Spinal cord (tissue), 10 donors: ENCODE measurements around the gene ADPRM. TPM values are rescaled to one million over a fixed set of nuclear protein-coding genes. Genes with fewer than 3 reads are reported as not detected.
A peak's percentile ranks its signal among the peaks of the same experiment; 100 is the strongest.

Experiments used
- DNase-seq, 6 donors: peaks; one replicate each; pipeline versions ENCODE4 v3.0.0 to v3.0.0-alpha.2; 2013 to 2015; ENCODE audit warnings: low spot score in 6 of 6, low read depth in 4 of 6
- H3K27ac ChIP-seq: one replicate; pipeline ENCODE4 v1.5.1; 2013; ENCODE audit warnings: low read depth, low read length, control low read depth
- H3K27me3 ChIP-seq: one replicate; pipeline ENCODE4 v1.6.1; 2013; ENCODE audit warnings: low read length; ENCODE audit not compliant: control insufficient read depth, insufficient read depth
- H3K36me3 ChIP-seq: one replicate; pipeline ENCODE4 v1.6.1; 2013; ENCODE audit warnings: low read length; ENCODE audit not compliant: control insufficient read depth, insufficient read depth
- H3K4me1 ChIP-seq: one replicate; pipeline ENCODE4 v1.6.1; 2013; ENCODE audit warnings: low read length; ENCODE audit not compliant: control insufficient read depth, insufficient read depth
- H3K4me3 ChIP-seq: one replicate; pipeline ENCODE4 v1.5.1; 2013; ENCODE audit warnings: low read depth, low read length, control low read depth
- H3K9me3 ChIP-seq: one replicate; pipeline ENCODE4 v1.6.1; 2013; ENCODE audit warnings: low read length; ENCODE audit not compliant: control insufficient read depth, insufficient read depth
- WGBS: methylation state at CpG from one replicate; pipeline ENCODE4 v1.1.5; 2013; ENCODE audit warnings: missing lambda C conversion rate; ENCODE audit not compliant: insufficient coverage; 5-methylcytosine and 5-hydroxymethylcytosine counted together
- long read RNA-seq, 4 donors: transcript quantifications; one replicate each; lab custom pipeline, GENCODE V29; 2026
- polyA plus RNA-seq, 2 donors: library from polyadenylated mRNA; unstranded; fragments of 120-200 nt; gene quantifications; one replicate each; pipeline ENCODE4 v1.2.1, GENCODE V29; 2013; ENCODE audit not compliant: insufficient read length in 2 of 2
- total RNA-seq, 2 donors: library from RNA; depleted of rRNA in 1 of 2; stranded (reverse); fragments of 120-200 nt in 1 of 2; fragments of >200 nt in 1 of 2; gene quantifications; one replicate each; pipeline versions ENCODE4 v1.2.3 to v1.2.4, GENCODE V29; 2013 to 2014
- donor health status: healthy.

Gene ADPRM, protein sequence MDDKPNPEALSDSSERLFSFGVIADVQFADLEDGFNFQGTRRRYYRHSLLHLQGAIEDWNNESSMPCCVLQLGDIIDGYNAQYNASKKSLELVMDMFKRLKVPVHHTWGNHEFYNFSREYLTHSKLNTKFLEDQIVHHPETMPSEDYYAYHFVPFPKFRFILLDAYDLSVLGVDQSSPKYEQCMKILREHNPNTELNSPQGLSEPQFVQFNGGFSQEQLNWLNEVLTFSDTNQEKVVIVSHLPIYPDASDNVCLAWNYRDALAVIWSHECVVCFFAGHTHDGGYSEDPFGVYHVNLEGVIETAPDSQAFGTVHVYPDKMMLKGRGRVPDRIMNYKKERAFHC
- total RNA-seq = 10 to 100 TPM; 13.9 to 14.7 TPM
- 10 to 100 TPM in 1 of 2 donors, 1 to 10 TPM in 1; 8.7 to 12.2 TPM for polyA plus RNA-seq
- long read RNA-seq, donor 1, partial matches to known transcripts = 0 of 4 reads
- long read RNA-seq, donor 1, other reads (novel, unspliced or antisense) = 0 of 4 reads
- long read RNA-seq, donor 2, partial matches to known transcripts = 0 of 1 reads
- long read RNA-seq, donor 2, other reads (novel, unspliced or antisense) = 0 of 1 reads
- long read RNA-seq, donor 3, partial matches to known transcripts = 0 of 1 reads
- long read RNA-seq, donor 3, other reads (novel, unspliced or antisense) = 0 of 1 reads
- long read RNA-seq, donor 4, transcript ADPRM-202 (4 exons, 1,277 nt) = major isoform, 5 of 36 reads
- long read RNA-seq, donor 4, partial matches to known transcripts = 7 of 36 reads
- long read RNA-seq, donor 4, other reads (novel, unspliced or antisense) = 23 of 36 reads

DNA sequence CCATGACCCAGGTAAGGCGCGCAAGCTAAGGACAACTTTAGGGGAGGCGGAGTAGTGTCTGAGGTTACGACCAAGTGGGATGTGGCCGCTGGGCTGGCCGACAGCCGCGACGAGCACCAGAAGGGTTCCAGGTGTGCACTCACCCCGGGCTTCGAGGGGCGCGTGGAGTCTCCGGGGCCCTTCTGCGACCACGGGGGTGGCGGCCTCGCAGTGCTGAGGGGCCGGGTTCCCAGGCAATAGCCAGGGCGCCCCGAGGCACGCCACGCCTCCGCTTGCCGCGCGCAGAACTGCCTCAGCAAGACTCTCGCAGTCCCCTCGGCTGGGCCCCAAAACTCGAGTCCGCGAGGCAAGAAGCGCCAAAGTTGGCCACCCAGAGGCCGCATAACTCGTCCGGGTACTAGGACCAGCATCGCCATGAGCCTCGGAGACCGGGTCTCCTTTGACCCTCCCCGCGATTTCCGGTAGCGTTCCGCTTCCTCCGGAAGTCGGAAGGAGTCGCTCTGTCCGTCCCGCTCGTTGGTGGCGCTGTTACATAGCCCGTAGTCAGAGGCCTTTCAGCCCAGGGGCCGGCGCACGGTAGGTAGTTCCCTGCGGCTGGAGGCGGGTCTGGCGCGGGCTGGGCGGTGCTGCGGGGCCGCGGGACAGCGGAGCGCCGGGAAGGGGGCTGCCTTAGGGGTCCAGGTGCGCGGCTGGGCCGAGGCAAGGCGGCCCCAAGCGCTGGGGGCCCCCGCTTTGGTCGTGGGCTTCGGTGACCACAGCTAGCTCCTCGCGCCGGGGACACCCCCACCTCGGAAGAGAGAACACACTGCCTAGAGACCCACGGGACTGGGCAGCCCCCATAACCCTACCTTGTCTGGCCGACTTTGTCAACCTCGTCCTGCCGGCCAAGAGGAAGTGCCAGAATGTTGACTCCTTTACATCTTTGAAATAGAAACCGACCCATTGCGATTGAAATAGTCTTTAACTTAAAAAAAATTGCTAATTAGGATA is at the start of gene ADPRM, which contains the start of gene SCO1:
Gene ADPRM, plus strand, starts transcription at position 503 of the 990 bp plus-strand sequence. CDS start 7,333 bp downstream, outside the sequence.
Gene SCO1, minus strand, starts transcription at position 442 of the 990 bp plus-strand sequence. Its CDS starts 26 bp downstream, at position 416.
- DNase-seq = peak; percentile 79 to 98 (median 90)
- Histone ChIP-seq H3K4me1 (peaks cover 4% of the 10 kb centered on the region), H3K4me3 (peak within 1 kb of the TSS; percentile 87), H3K9me3 (no peaks in the 10 kb centered on the region), H3K27ac (peak within 1 kb of the TSS; percentile 74), H3K36me3 (peaks cover 4% of the 10 kb centered on the region), H3K27me3 (no peaks in the 10 kb centered on the region)
- under 1% methylated on average over 77 of the region's 84 CpGs for WGBS

DNA sequence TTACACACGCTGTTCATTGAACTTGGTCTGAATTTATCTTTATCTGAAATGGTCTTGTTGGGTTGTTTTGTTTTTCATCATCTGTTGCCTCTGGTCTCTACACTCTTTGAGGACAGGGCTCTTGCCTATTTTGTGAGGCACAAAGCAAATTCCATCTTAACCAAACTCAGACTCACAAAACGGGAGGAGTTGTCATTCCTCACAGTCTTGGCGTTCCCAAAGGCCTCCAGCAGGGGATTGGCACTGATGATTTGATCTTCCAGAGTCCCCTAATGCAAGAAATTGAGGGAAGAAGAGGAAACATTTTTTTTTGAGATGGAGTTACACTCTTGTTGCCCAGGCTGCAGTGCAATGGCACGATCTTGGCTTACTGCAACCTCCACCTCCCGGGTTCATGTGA is 49.0 kb upstream of the ADPRM start:
- no peak for DNase-seq
- Histone ChIP-seq H3K27me3 (no peaks in the 10 kb centered on the region), H3K4me1 (no peaks in the 10 kb centered on the region), H3K9me3 (no peaks in the 10 kb centered on the region), H3K4me3 (no peak overlapping the region), H3K36me3 (no peaks in the 10 kb centered on the region), H3K27ac (no peak overlapping the region)
- WGBS = no CpG with 5 or more reads among the region's 5 CpGs

DNA sequence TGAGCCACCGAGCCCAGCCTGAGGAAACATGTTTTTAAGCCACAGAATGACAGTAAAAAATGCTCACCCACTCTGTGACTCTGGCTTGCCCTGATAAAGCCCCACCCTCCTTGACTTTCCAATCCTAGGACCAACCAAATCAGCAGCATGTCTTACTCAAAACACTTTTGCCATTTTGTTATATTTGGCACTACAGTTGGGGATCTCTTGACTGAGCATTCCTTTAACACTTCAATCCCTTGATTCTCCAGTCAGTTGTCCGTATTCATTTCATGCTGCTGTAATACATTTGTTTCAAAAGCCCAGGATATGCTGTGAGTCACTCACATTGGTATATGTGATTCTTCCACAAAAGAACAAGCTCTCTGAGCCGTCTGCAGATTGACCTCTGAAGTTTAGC is 48.4 kb upstream of the ADPRM start:
- Histone ChIP-seq H3K27ac (no peak overlapping the region), H3K9me3 (no peaks in the 10 kb centered on the region), H3K4me3 (no peak overlapping the region), H3K4me1 (no peaks in the 10 kb centered on the region), H3K27me3 (no peaks in the 10 kb centered on the region), H3K36me3 (no peaks in the 10 kb centered on the region)
- WGBS = 71% methylated on average over 2 of the region's 3 CpGs
- no peak for DNase-seq

DNA sequence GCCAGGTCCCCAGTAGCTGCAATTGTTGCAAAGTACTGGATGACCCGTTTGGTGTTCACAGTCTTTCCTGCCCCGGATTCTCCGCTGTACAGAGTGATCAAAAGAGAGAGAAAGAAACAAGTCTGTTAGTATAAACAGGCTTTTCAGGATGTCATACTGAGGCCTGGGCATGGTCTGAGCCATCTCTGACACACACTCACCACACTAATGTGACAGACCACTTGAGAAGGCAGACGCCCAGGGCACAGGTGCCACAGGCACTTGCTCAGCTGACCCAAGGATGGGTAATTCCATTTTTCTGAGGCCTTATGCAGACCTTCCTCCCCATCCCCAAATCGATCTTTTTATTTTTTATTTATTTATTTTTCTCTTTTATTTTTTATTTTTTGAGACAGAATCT is 47.8 kb upstream of the ADPRM start:
- Histone ChIP-seq H3K4me1 (no peaks in the 10 kb centered on the region), H3K4me3 (no peak overlapping the region), H3K27ac (no peak overlapping the region), H3K27me3 (no peaks in the 10 kb centered on the region), H3K9me3 (no peaks in the 10 kb centered on the region), H3K36me3 (no peaks in the 10 kb centered on the region)
- WGBS = 93% methylated on average over 3 of the region's 5 CpGs
- no peak for DNase-seq

DNA sequence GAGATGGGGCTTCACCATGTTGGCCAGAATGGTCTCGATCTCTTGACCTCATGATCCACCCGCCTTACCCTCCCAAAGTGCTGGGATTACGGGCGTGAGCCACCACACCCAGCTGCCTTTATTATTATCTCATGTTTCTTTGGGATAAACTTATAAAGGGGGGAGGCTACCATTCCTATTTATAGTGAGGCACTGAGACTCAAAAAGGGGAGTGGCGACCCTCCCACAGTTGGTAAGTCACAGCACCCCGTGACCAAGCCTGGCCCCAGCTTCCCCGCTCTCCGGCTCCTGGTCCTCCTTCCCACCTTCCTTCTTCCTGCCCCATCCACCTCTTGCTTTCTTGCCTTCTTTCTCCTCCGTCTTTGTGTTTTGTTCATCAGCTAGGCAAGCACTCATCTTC is 45.5 kb upstream of the ADPRM start:
- Histone ChIP-seq H3K27me3 (no peaks in the 10 kb centered on the region), H3K4me3 (no peak overlapping the region), H3K27ac (no peak overlapping the region), H3K36me3 (peaks cover under 1% of the 10 kb centered on the region), H3K9me3 (no peaks in the 10 kb centered on the region), H3K4me1 (no peaks in the 10 kb centered on the region)
- WGBS = 73% methylated on average over 4 of the region's 9 CpGs
- no peak for DNase-seq

DNA sequence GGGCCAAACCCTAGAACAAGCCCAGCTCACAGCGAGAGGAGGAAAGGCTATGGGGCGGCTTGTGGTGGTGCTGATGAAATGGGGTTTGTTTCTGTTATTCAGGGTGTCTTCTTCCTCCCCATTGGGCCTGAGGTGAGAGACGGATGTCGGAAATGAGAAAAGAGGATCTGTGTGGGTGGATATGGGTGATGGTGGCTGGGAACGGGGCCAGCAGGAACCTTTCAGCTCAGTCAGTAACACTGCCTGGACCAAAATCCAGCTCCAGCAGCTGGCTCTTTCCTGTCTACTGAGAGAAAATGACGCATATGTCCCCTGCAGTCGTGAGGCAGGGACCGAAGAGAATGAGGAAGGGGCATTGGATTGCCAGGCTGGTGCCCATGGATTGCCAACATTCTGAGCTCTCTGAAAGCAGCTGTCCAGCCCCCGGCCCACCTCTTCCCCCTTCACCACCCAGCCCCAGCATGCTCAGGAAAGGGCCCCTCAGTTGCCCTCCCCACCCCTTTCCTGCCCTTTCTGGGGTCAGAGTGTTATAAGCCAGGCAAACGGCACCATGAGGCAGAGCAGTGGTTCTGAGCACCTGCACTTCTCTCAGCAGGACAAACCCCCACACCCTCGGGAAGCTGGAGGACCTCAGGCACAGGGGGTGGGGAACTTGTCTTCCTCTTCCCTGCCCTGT is 44.3 kb upstream of the ADPRM start:
- Histone ChIP-seq H3K4me3 (no peak overlapping the region), H3K27me3 (no peaks in the 10 kb centered on the region), H3K4me1 (no peaks in the 10 kb centered on the region), H3K27ac (no peak overlapping the region), H3K36me3 (peaks cover 3% of the 10 kb centered on the region), H3K9me3 (no peaks in the 10 kb centered on the region)
- no peak for DNase-seq
- WGBS = 86% methylated on average over 6 of the region's 11 CpGs

DNA sequence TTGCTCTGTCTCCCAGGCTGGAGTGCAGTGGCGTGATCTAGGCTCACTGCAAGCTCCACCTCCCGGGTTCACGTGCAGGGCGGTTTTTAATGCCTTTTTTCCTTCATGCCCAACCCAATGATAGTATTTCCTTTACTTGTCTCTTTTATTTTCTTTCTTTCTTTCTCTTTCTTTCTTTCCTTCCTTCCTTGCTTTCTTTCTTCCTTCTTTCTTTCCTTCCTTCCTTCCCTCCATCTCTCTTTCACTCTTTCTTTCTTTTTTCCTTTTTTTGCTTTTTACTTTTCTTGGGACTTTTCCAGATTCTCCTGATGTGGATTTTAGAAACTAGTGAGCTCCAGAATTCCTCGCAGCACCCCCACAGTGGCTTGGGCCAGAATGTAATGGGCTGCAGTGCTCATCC is 43.4 kb upstream of the ADPRM start:
- Histone ChIP-seq H3K36me3 (peaks cover 6% of the 10 kb centered on the region), H3K27ac (no peak overlapping the region), H3K27me3 (no peaks in the 10 kb centered on the region), H3K4me1 (no peaks in the 10 kb centered on the region), H3K4me3 (no peak overlapping the region), H3K9me3 (no peaks in the 10 kb centered on the region)
- DNase-seq = no peak
- 82% methylated on average over 4 of the region's 5 CpGs for WGBS

DNA sequence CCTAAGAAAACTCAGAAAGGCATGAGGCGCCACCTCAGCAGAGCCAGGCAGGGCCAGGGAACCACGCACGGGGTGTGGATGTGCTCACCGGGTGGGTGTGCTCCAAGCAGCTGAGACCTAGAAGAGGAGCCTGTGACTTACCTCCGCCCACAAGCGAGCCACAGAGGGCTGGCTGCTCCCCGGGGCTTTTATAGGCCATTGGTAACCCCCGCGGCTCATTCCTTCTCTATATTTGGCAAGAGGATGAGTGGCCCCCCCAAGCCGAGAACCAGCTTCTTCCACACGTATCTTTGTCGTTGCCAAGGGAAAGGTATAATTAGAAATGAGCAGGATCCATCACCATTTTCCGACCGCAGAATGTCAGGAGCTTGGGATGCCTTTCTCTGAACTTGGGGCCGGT is 40.2 kb upstream of the ADPRM start, which contains the start of gene MYH3:
Gene MYH3, minus strand, starts transcription at position 162 of the 400 bp plus-strand sequence. CDS start 2,245 bp downstream, outside the sequence.
- no peak for DNase-seq
- Histone ChIP-seq H3K9me3 (no peaks in the 10 kb centered on the region), H3K4me1 (no peaks in the 10 kb centered on the region), H3K36me3 (peaks cover 6% of the 10 kb centered on the region), H3K27ac (no peak within 1 kb of the TSS), H3K27me3 (no peaks in the 10 kb centered on the region), H3K4me3 (no peak within 1 kb of the TSS)
- WGBS = 62% methylated on average over 12 of the region's 15 CpGs
